DND-41 (cell line): ENCODE results near the gene MCHR1.

Experiments used
- EZH2 ChIP-seq: IDR thresholded peaks from 3 replicates; pipeline ENCODE4 v1.6.1; 2012; ENCODE audit warnings: borderline replicate concordance, low read depth, mild to moderate bottlenecking, moderate library complexity, low read length, inconsistent platforms; ENCODE audit not compliant: severe bottlenecking
- TF ChIP-seq, protein P1 (sequence below): IDR thresholded peaks from 2 replicates; pipeline ENCODE4 v1.5.1; 2012; ENCODE audit warnings: borderline replicate concordance, low read length, moderate library complexity, mild to moderate bottlenecking; ENCODE audit not compliant: poor library complexity, severe bottlenecking; ENCODE audit errors: extremely low read depth

DNA sequence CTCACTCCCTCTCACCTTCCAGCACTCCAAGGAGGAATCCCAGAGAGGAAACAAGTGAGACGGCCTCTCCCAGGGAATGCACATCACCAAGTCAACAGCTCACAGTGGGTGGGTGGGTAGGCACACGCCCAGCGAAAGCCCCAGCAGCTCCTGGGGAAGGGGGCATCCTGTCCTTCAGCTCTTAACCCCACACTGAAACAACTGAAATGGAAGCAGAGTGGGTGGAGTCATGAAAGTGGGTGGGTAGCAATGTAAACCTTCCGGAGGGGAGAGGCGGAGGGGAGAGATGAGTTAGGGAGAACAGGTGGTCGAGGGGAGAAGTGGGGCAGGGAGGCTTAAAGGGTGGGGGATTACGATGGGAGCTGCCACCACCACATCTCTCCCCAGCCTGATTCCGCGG, 5.4 kb downstream of the MCHR1 start:
- no peak for TF ChIP-seq EZH2
- TF ChIP-seq, protein P1, sequence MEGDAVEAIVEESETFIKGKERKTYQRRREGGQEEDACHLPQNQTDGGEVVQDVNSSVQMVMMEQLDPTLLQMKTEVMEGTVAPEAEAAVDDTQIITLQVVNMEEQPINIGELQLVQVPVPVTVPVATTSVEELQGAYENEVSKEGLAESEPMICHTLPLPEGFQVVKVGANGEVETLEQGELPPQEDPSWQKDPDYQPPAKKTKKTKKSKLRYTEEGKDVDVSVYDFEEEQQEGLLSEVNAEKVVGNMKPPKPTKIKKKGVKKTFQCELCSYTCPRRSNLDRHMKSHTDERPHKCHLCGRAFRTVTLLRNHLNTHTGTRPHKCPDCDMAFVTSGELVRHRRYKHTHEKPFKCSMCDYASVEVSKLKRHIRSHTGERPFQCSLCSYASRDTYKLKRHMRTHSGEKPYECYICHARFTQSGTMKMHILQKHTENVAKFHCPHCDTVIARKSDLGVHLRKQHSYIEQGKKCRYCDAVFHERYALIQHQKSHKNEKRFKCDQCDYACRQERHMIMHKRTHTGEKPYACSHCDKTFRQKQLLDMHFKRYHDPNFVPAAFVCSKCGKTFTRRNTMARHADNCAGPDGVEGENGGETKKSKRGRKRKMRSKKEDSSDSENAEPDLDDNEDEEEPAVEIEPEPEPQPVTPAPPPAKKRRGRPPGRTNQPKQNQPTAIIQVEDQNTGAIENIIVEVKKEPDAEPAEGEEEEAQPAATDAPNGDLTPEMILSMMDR, result no peak
